Dedifferentiated amniotic fluid mesenchymal stem cell (primary cell): ENCODE results near the gene UGT2A1.
"Not testable (repeated sequence)": the region's sequence is repeated elsewhere in the genome, so short reads cannot be mapped to it uniquely, and the experiment has no call there.

Source experiments
- DNase-seq: peaks from one replicate; pipeline ENCODE4 v3.0.0-alpha.2; 2016; ENCODE audit errors: extremely low spot score

UGT2A1 gene

DNA sequence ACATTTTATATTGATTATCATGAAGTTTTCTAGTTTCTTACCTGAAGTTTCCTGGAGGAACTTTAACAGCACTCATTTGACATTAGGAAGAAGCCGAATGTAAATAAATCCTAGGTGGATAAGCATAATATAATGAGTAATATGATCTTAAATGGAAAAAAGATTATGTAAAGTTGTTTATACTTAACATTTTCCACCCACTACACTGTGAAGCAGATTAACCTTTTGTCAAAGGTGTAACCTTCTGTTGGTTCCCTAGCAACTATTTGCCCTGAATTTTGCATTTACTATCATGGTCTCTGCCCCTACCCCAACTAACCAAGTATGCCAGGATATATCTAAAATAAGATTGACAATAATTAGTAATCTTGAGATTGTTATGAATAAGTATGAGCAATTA is at the start of gene UGT2A1:
UGT2A1 (minus strand) TSS at position 101 of the 400 bp plus-strand sequence. CDS start 5,603 bp downstream, outside the sequence.
- no peak for DNase-seq

DNA sequence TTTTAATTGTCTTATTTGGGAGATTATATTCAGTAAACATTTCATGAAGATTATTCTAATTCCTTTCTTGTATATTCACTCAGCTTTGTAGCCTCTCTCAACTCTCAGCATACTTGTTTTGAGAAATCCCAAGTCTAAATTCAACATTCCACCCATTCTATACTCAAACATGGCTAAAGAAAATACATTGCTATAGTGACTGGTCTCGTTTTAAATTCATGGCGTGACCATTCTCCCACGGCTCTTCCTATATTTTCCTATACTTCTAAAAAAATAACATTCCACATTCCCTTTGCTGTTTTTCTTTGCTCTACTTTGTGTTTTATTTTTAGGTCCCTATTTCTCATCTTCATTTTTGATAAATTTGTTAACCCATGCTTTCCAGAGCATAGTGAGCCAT is 49.2 kb upstream of the UGT2A1 start:
- DNase-seq = no peak

DNA sequence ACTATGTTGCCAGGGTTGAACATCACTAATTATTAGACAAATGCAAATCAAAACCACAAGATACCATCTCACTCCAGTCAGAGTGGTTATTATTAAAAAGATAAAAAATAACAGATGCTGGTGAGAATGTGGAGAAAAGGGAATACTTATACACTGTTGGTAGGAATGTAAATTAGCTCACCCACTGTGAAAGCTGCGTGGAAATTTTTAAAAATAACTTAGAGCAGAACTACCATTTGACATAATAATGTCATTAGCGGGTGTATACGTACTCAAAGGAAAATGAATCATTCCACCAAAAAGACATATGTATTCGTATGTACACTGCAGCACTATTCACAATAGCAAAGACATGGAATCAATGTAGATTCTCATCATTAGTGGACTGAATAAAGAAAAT is 48.6 kb upstream of the UGT2A1 start:
- no peak for DNase-seq

DNA sequence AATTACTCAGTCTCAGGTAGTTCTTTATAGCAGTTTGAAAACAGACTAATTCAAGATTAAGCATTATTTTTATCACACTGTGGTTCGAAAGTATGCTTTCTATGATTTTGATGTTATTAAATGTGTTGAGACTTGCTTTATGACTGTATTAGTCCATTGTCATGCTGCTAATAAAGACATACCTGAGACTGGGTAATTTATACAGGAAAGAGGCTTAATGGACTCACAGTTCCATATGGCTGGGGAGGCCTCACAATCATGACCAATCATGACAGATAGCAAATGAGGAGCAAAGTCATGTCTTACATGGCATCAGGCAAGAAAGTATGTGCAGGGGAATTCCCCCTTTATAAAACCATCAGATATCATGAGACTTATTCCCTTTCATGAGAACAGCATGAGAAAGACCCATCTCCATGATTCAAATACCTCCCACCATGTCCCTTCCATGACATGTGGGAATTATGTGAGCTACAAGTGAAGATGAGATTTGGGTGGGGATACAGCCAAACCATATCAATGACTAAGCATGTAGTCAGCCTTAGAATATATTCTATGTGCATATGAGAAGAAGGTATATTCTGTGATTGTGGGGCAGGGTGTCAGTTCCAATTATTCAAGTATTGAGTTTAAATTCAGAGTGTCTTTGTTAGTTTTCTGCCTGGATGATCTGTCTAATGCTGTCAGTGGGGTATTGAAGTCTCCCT is 44.6 kb upstream of the UGT2A1 start:
- no peak for DNase-seq

DNA sequence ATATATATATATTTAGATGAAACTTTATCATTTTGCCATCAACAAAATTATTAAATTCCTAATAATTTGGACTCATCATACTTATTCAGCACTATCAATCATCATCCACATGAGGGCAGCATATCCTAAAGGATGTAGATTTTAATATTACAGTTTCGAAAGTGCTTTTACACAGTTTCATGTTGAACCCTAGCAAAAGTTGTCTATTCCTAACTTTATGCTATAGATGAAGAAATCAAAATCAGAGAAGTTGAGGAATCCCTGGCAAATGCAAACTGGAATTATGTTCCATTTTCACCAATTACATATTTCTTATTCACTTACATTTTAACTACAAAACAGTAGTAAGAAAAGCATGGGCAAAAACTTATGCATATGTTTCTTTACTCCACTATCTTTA is 36.6 kb upstream of the UGT2A1 start:
- peak; percentile 41 for DNase-seq

DNA sequence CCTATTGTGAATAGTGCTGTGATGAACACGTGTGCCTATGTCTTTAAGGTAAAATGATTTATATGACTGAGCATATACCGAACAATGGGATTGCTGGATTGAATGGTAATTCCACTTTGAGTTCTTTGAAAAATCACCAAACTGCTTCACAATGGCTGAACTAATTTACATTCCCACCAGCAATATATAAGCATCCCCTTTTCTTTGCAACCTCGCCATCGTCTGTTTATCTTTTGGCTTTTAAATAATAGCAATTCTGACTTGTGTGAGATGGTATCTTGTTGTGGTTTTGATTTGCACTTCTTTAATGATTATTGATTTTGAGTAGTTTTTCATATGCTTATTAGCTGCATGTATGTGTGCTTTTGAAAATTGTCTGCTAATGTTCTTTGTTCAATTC is 31.8 kb upstream of the UGT2A1 start:
- no peak for DNase-seq

DNA sequence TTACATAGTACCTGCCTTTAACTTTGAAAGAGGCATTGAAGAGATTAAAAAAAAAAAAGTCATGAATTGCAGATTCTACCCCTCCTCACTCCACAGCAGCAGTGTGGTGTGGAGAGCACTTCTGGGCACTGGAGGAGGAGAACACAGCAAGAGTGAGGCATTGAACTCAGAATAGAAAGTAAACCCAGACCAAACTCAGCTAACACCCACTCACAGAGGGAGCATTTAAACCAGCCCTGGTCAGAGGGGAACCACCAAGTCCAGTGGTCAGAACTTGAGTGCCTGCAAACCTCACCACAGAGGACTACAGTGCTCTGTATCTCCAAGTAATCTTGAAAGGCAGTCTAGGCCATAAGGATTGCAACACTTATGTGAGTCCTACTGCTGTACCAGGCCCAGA is 15.6 kb upstream of the UGT2A1 start:
- no peak for DNase-seq

DNA sequence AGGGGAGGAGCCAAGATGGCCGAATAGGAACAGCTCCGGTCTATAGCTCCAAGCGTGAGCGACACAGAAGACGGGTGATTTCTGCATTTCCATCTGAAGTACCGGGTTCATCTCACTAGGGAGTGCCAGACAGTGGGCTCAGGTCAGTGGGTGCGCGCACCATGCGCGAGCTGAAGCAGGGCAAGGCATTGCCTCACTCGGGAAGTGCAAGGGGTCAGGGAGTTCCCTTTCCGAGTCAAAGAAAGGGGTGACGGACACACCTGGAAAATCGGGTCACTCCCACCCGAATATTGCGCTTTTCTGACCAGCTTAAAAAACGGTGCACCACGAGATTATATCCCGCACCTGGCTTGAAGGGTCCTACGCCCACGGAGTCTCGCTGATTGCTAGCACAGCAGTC is 11.0 kb upstream of the UGT2A1 start:
- DNase-seq = not testable (repeated sequence)

DNA sequence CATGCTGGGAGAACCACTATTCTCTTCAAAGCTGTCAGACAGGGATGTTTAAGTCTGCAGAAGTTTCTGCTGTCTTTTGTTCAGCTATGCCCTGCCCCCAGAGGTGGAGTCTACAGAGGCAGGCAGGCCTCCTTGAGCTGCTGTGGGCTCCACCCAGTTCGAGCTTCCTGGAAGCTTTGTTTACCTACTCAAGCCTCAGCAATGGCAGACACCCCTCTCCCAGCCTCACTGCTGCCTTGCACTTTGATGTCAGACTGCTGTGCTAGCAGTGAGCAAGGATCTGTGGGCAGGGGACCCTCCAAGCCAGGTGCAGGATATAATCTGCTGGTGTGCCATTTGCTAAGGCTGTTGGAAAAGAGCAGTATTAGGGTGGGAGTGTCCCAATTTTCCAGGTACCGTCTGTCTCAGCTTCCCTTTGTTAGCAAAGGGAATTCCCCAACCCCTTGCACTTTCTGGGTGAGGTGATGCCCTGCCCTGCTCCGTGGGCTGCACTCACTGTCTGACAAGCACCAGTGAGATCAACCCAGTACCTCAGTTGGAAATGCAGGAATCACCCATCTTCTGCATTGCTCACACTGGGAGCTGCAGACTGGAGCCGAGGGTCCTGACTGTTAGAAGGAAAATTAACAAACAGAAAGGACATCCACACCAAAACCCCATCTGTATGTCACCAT is 8.2 kb upstream of the UGT2A1 start:
- DNase-seq = not testable (repeated sequence)

DNA sequence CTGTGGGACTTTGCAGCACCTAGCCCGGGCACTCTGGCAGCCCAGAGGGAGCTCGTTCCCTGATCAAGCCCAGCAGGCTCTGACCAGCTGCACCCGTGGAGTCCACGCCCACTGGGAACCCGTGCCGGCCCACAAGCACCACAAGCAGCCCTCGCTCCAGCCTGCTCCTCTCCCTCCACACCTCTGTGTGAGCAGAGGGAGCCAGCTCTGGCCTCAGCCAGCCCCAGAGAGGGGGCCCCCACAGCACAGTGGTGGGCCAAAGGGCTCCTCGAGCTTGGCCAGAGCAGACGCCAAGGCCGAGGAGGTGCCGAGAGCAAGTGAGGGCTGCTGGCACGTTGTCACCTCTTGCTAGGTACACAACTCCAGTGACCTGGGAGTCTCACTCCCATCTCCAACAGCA is 5.1 kb upstream of the UGT2A1 start:
- DNase-seq = no peak

DNA sequence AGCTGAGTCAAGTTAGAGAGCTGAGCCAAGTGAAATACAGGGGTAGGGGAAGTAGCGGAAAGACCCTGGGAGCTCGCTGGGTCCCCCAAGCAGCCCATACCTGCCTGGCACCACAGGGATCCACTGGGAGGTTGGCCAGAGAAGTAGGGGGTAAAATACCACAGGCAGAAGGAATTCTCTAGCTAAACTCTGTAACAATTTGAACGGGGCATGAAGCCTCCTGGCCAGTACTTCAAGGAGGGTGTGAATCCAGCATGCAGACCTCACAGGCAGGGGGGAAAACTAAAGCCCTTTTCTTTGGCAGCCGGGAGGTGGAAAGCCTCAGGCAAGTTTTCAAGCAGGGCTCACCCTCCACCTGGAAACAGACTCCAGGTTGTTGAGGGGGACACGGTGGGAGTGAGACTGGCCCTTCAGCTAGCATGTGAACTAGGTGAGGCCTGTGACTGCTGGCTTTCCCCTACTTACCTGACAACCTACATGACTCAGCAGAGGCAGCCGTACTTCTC is 3.7 kb upstream of the UGT2A1 start:
- DNase-seq = no peak

DNA sequence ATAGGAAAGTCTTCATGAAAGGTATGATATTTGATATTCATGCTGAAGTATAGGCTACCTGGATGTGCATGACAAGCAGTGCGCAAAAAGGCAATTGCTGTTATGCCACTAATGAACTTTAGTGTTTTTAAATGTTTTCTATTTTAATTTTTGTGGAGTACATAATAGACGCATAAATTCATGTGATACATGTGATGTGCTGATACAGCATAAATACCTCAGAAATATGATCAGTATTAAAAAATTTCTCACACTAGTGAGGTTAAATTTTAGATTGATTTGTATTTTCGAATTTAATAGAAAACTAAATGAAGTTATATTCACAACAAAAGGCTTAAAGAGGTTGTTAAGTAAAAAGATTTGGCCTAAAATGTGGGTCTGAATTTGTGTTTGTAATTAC is 2.2 kb downstream of the UGT2A1 start:
- no peak for DNase-seq

DNA sequence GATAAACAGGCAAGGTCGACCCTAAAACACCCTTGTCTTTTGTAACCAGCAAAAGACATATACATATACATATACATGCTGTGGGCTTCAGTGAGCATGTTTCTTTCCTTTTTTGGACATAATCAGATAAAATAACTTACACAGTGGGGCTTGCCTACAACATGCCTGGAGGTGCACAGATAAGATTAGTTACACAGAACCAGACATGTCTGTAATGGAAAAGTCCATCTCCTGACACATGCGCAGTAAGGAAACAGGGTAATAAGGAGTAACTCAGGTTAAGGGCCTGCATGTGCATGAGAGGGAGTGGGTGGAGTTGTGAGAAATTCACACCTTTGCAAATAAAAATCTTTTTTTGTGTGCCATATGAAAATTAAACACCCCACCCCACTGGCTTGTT is 3.4 kb downstream of the UGT2A1 start:
- no peak for DNase-seq

DNA sequence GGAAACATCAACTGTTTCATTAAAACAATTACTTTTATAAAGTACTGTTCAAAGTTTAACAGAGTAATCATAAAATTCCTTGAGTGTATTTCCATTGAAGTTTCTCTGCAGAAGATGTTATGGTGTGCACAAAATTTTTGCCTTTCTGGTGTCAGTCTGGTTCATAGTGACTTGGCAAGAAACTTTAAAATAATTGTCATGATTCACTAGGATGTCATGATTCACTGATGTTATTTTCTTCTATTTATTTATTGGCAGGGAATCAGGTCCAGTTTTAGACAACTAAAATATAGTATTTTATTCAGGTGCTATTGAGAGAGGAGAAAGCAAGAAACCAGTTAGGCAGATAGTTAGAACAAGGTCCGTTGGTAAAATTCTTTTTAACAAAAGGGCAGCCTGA is 3.8 kb downstream of the UGT2A1 start:
- DNase-seq = no peak

DNA sequence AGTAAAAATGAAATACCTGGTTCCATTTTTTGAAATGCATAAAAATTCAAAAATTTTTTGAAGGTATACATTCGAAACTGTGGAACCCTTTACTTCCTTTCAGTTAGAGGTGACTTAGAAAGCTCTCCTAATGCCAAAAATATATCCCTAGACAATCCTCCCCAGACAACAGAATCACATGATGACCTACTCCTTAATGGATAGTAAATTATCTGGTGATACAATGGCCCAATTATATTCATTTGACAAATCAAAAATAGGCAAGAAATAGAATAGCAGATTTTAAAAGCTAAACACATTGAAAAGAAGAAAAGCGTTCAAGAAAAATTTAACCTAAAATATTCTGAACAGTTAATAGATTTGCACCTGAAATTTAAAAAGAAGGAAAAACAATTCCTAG is 10.1 kb downstream of the UGT2A1 start:
- no peak for DNase-seq

DNA sequence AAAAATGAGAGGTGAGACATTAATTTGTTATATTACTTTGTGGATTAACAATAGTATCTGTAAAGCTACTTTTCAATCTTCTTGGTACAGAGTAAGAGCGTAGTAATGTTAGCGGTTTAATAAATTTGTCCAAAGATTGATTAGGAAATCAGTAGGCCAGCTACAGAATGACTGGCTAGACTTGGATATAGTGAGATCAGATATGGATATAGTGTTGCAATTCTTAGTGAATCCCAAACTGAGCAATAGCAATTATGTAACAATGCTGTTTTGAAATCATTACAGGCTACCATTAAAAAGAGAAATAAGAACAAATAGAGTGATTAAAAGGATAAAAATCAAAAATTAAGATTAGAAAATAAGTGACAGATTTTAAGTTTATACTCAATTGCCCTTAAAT is 12.8 kb downstream of the UGT2A1 start:
- DNase-seq = no peak

DNA sequence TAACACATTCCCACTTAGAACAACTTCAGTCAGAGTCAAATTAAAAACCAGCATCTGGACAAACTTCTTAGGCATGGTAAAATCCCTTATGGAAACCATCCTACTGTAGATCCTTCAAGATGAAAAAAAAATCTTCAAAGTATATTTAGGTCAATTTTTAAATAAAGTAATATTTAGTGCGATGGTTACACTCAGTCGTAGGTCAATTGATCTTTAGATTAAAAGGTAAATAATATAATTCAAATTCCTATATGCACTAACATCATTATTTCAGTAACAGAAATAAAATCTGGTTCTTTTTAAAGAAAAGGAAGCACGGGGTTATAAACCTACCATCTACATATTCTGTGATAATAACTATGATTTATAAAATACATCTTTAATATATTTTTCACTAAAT is 13.5 kb downstream of the UGT2A1 start, which contains the start of gene UGT2A2:
UGT2A2 (minus strand) TSS at position 101 of the 400 bp plus-strand sequence; CDS start at position 99, 2 bp downstream.
- no peak for DNase-seq

DNA sequence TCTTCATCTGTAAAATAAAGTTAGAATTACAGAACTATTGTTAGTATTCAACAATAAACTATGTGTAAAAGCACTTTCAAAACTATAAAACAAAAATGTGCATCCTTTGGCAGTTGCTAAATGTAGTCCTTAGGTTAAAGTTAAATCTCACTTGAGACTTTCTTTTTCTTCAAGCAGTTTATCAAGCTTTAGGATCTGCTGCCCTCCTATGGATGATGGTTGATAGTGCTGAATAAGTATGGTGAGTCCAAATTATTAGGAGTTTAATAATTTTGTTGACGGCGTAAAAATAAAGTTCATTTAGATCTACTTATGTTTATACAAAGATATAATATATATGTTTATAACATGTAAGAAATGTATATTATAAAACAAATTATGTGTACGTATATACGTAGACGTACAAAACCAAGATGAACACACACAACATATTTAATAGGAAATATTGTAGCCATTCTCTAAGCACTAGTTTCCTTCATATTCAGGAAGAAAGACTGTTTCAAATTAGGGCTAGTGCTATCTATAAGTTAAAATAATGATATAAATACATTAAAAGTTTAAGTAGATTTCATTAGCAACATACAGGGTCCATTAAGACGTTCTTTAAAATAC is 35.9 kb downstream of the UGT2A1 start:
- DNase-seq = peak; percentile 16

DNA sequence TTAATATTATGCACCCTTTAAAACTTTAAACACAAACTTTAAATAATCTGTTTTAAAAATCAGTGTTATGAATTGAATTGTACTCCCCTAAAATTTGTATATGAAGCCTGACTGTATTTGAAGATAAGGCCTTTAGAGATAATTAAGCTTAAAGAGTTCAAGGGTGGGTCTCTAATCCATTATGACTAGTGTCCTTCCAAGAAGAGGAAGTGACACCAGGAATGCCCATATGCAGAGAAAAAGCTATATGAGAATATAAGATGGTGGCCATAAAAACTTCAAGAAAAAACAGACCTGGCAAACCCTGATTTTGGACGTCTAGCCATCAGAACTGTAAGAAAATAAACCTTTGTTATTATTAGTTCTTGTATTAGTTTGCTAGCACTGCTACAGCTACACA is 42.6 kb downstream of the UGT2A1 start:
- DNase-seq = no peak

DNA sequence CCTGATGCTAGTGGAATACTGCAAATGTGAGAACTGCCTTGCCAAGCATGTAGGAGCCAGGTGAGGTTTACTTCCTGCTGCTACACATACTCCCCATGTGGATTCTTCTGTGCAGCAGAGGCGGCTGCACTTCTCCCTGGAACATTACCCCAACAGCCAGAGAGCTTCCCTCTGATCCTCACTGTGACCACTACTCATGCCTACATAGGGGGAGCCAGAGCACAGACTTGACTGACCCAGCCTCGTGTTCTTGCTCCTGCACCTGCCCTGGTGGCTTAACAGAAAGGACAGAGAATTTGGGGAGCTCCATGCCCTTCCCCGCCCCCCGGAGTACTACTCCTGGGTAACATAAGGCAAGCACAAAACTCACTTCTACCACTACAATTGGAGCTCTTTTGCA is 52.0 kb downstream of the UGT2A1 start:
- DNase-seq = no peak

DNA sequence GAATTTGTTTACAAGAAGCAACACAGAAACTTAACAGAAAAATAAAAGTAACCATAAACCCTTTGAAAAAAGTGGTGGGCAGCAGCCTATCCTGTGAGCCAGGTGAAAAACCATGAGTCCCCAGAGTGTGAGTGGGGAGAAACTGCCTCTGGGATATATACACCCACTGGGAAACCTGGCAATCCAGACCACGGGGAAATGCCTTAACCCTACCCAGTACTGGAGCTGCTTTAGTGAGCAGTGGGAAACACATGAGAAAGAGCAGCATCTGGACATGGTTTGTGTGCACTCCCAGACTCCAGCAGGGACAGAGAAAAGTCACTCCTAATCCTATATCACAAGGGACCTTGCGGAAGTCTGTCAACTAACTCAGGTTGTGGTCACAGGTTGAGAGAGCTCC is 53.0 kb downstream of the UGT2A1 start:
- no peak for DNase-seq

DNA sequence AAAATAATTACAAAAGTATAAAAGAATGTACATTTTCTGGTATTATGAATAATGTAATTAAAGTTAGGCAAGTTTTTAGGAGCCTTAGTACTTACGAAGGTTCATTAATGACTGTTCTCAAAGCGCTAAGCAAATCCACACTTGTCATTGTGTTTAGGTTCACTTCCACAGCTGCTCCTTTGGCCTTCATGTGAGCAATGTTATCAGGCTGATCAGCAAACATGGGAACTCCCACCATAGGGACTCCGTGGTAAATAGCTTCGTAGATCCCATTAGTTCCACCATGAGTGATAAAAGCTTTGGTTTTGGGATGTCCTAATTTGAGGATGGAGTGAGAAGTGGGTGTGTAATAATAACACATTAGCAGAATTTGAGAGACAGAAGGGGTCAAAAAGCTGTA is 58.7 kb downstream of the UGT2A1 start:
- DNase-seq = no peak

DNA sequence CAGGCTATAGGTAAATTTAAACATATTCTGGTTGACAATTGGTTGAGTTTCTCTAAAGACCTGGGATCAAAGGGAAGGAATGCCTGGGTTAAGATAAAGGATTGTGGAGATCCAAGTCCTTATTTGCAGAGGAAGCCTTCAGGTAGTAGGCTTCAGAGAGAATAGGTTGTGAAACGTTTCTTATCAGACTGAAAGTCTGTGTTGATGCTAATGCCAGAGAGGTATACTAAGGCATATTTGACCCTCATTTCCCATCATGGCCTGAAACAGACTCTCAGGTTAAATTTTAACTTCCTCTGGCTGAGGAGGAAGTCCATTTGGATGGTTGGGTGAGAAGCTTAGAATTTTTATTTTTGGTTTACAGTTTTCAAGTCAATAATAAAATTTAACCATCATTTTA is 61.7 kb downstream of the UGT2A1 start:
- DNase-seq = no peak
